ENCODE results near the gene FREM3.
A peak's percentile ranks its signal among the peaks of the same experiment; 100 is the strongest.

DNA sequence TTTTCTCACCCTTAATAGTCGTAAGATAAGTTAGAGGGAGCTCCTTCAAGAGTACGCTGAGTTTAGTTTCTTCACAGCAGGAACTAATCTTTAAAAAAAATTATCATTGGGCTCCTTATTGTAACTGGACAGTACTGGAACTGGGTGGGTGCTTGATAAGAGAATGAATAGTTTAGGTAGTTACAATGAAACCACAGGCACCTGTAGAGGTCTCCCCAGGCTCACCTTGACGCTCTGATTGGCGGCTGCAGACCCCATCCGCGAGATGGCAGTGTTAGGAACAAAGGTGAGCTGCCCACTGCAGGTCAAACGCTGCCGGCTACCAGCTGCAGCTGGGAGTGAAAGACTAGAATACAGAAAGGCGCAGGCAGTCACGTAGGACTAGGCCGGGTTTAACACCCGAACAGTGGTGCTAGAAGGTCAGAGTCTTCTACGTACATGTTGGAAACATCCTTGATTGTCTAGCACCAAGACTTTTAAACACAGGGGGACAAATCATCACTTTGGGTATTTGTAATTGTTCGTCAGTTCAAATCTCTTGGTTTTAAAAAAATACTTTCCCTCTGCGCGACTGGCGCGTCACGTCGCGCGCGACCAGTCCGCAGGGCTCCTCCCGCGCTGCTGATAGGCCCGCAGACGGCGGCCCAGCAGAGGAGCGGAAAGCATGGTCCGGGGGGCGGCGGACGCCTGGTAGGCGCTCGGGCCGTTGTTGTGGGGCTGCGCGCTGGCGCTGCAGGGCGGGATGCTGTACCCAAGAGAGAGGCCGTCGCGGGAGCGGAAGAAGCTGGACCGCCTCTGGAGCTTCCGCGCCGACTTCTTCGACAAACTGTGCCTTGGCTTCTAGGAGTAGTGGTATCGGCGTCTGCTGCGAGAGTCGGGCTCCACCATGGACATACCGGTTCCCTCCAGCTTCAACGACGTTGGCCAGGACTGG, 141.4 kb downstream of the FREM3 start:
- TF ChIP-seq, protein P1, sequence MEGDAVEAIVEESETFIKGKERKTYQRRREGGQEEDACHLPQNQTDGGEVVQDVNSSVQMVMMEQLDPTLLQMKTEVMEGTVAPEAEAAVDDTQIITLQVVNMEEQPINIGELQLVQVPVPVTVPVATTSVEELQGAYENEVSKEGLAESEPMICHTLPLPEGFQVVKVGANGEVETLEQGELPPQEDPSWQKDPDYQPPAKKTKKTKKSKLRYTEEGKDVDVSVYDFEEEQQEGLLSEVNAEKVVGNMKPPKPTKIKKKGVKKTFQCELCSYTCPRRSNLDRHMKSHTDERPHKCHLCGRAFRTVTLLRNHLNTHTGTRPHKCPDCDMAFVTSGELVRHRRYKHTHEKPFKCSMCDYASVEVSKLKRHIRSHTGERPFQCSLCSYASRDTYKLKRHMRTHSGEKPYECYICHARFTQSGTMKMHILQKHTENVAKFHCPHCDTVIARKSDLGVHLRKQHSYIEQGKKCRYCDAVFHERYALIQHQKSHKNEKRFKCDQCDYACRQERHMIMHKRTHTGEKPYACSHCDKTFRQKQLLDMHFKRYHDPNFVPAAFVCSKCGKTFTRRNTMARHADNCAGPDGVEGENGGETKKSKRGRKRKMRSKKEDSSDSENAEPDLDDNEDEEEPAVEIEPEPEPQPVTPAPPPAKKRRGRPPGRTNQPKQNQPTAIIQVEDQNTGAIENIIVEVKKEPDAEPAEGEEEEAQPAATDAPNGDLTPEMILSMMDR (IDR thresholded peaks at IDR 0.05) = peak in 5 of 6 experiments; percentile 18 to 61 (median 39)
- TF ChIP-seq POLR2A (IDR thresholded peaks at IDR 0.05) = no peak
